HepG2 (cell line): ENCODE measurements around the gene TCF19. TPM values are rescaled to one million over a fixed set of nuclear protein-coding genes. Genes with fewer than 3 reads are reported as not detected.

ENCODE experiments used
- ATAC-seq: fragments of 200-7000 bp; cut with Tn5 transposase; 3 replicates; pipeline ENCODE4 v1.9.1; 2020; ENCODE audit warnings: mild to moderate bottlenecking, moderate library complexity
- BruUV-seq: library from RNA; stranded (reverse); fragments of 400-500 nt; replicated peaks from 2 replicates; lab custom pipeline; 2021; lab: Mats Ljungman, UMichigan
- CTCF ChIA-PET: fragments of 300-600 bp; formaldehyde crosslinking; extraction: SDS; loops from one replicate; lab custom pipeline; 2021; ENCODE audit warnings: low total read pairs, inconsistent platforms, low intra/inter-chr PET ratio; lab: Yijun Ruan, JAX
- POLR2A ChIA-PET: fragments of 350-600 bp; sonication (Branson Sonifier 250); formaldehyde crosslinking; loops from one replicate; lab custom pipeline; 2020; ENCODE audit warnings: antibody characterized with exemption, inconsistent platforms; lab: Yijun Ruan, JAX
- DNase-seq: peaks from one replicate; pipeline ENCODE4 v3.0.0-alpha.2; 2015; ENCODE audit warnings: low spot score
- FAIRE-seq: peaks from 3 replicates; lab custom pipeline; 2011; peaks lifted over from hg19 to GRCh38; lab: Jason Lieb, UNC
- H2AFZ ChIP-seq: one replicate; pipeline ENCODE4 v1.6.1; 2011; ENCODE audit warnings: low read length, inconsistent platforms
- H3K27ac ChIP-seq: fragments of 300-600 bp; 3 replicates; pipeline ENCODE4 v1.8.0; 2011; ENCODE audit warnings: mixed run types, mild to moderate bottlenecking, mixed read lengths, low read length, inconsistent platforms; ENCODE audit not compliant: insufficient read depth; ENCODE audit errors: extremely low read length
- H3K27me3 ChIP-seq, 2 experiments: fragments of 200-600 bp in 1 of 2; 2 replicates in 1 of 2; 3 replicates in 1 of 2; pipeline versions ENCODE4 v1.6.0 to v1.8.0; 2011; ENCODE audit warnings: low read length in 2 of 2, mild to moderate bottlenecking in 2 of 2, moderate library complexity in 2 of 2, inconsistent platforms in 1 of 2; ENCODE audit not compliant: insufficient read depth in 2 of 2, control insufficient read depth in 1 of 2
- H3K36me3 ChIP-seq, 2 experiments: fragments of 200-600 bp in 1 of 2; replicated peaks in 1 of 2; 2 replicates in 1 of 2; 3 replicates in 1 of 2; pipeline versions ENCODE4 v1.5.1 to v1.8.0; 2011; ENCODE audit warnings: low read length in 2 of 2, inconsistent platforms in 1 of 2; ENCODE audit not compliant: insufficient read depth in 2 of 2, control insufficient read depth in 1 of 2
- H3K4me1 ChIP-seq: 2 replicates; pipeline ENCODE4 v1.5.1; 2012; ENCODE audit warnings: low read length, inconsistent platforms; ENCODE audit not compliant: insufficient read depth
- H3K4me2 ChIP-seq: 2 replicates; pipeline ENCODE4 v1.6.0; 2011; ENCODE audit warnings: low read depth, low read length, inconsistent platforms
- H3K4me3 ChIP-seq, 3 experiments: fragments of 200-600 bp in 1 of 3; sonication (generic), shearing (Covaris generic) in 1 of 3; replicated peaks in 1 of 3; 2 replicates each; pipeline ENCODE4 v1.5.1; 2011 to 2016; ENCODE audit warnings: low read length in 3 of 3, inconsistent platforms in 2 of 3, low read depth in 2 of 3, mild to moderate bottlenecking in 2 of 3, control low read depth in 1 of 3, mixed read lengths in 1 of 3; ENCODE audit not compliant: insufficient read depth in 1 of 3
- H3K79me2 ChIP-seq: one replicate; pipeline ENCODE4 v1.6.1; 2011; ENCODE audit warnings: low read length, inconsistent platforms; ENCODE audit not compliant: insufficient read depth
- H3K9ac ChIP-seq: 2 replicates; pipeline ENCODE4 v1.6.0; 2011; ENCODE audit warnings: mild to moderate bottlenecking, low read depth, low read length, inconsistent platforms; ENCODE audit not compliant: insufficient read depth
- H3K9me3 ChIP-seq: 2 replicates; pipeline ENCODE4 v1.5.1; 2012; ENCODE audit warnings: mild to moderate bottlenecking, low read length
- H4K20me1 ChIP-seq: 2 replicates; pipeline ENCODE4 v1.6.0; 2011; ENCODE audit warnings: inconsistent platforms, mild to moderate bottlenecking, low read length, moderate library complexity; ENCODE audit not compliant: insufficient read depth
- AGO2 ChIP-seq: fragments of 200-400 bp; formaldehyde crosslinking; optimal IDR thresholded peaks from 2 replicates; pipeline ENCODE3; 2017; ENCODE audit warnings: mild to moderate bottlenecking, low read depth, low read length, moderate library complexity
- ASH2L ChIP-seq: fragments of 300-600, 200-600 bp; sonication (generic); IDR thresholded peaks from 2 replicates; pipeline ENCODE4 v1.7.0; 2017; ENCODE audit warnings: low read depth, mild to moderate bottlenecking, moderate library complexity, mixed read lengths, low read length; ENCODE audit not compliant: insufficient read length
- KLF6 ChIP-seq: IDR thresholded peaks from 2 replicates; pipeline ENCODE4 v1.8.0; 2016; ENCODE audit warnings: missing biosample characterization, missing genetic modification reagents
- KLF9 ChIP-seq: IDR thresholded peaks from 2 replicates; pipeline ENCODE4 v1.6.1; 2016; ENCODE audit warnings: low read depth
- NFATC3 ChIP-seq: sonication (generic); formaldehyde crosslinking; IDR thresholded peaks from 2 replicates; pipeline ENCODE4 v1.5.1; 2020; ENCODE audit warnings: mild to moderate bottlenecking, missing genetic modification reagents
- RBFOX2 ChIP-seq: fragments of 200-400 bp; formaldehyde crosslinking; IDR thresholded peaks from 2 replicates; pipeline ENCODE4 v1.6.1; 2017; ENCODE audit warnings: low read depth, mild to moderate bottlenecking, low read length
- SALL1 ChIP-seq: sonication (generic); formaldehyde crosslinking; IDR thresholded peaks from 2 replicates; pipeline ENCODE4 v1.8.0; 2022; ENCODE audit warnings: mild to moderate bottlenecking, missing genetic modification reagents
- SETDB1 ChIP-seq: sonication (generic); formaldehyde crosslinking; IDR thresholded peaks from 2 replicates; pipeline ENCODE4 v1.5.1; 2020; ENCODE audit warnings: missing genetic modification reagents, mild to moderate bottlenecking, borderline replicate concordance
- SP140L ChIP-seq: sonication (generic); formaldehyde crosslinking; IDR thresholded peaks from 2 replicates; pipeline ENCODE4 v1.4.0; 2020; ENCODE audit warnings: missing genetic modification reagents, borderline replicate concordance
- ZNF660 ChIP-seq: sonication (generic); formaldehyde crosslinking; IDR thresholded peaks from 2 replicates; pipeline ENCODE4 v1.5.1; 2020; ENCODE audit warnings: mild to moderate bottlenecking, low read depth, missing genetic modification reagents, borderline replicate concordance
- ZNF839 ChIP-seq: sonication (generic); formaldehyde crosslinking; IDR thresholded peaks from 2 replicates; pipeline ENCODE4 v1.4.0; 2020; ENCODE audit warnings: missing genetic modification reagents, mild to moderate bottlenecking, borderline replicate concordance
- ZSCAN31 ChIP-seq: sonication (generic); formaldehyde crosslinking; IDR thresholded peaks from 2 replicates; pipeline ENCODE4 v1.5.0; 2020; ENCODE audit warnings: low read depth, mild to moderate bottlenecking, missing genetic modification reagents
- WGBS: methylation state at CpG from one replicate; pipeline ENCODE4 v1.1.6; 2017; ENCODE audit warnings: low lambda C conversion rate; 5-methylcytosine and 5-hydroxymethylcytosine counted together
- in situ Hi-C: cut with HindIII; loops from 2 replicates; pipeline ENCODE4 v1.10.0; 2017; ENCODE audit warnings: low pct_unique_long_range_greater_than_20kb; ENCODE audit not compliant: extremely low pct_ligation_motif_present
- intact Hi-C: fragments of 100-400 bp; cut with micrococcal nuclease; formaldehyde crosslinking; loops from one replicate; pipeline ENCODE4 v1.10.0; 2022; ENCODE audit not compliant: unreplicated experiment
- polyA plus RNA-seq, 8 experiments: library from polyadenylated mRNA; depleted of rRNA in 3 of 8; stranded (reverse) in 7 of 8; unstranded in 1 of 8; fragments of >200 nt; fragmentation: Illumina TruSeq in 4 of 8; extraction: Trizol in 4 of 8; gene quantifications; 2 replicates each; pipeline versions ENCODE4 v1.2.1 to v1.2.3, GENCODE V29; 2011 to 2016; ENCODE audit warnings: low read depth in 4 of 8, missing spikeins in 1 of 8, mixed read lengths in 1 of 8; ENCODE audit not compliant: insufficient read depth in 1 of 8
- total RNA-seq, 5 experiments: library from RNA; depleted of rRNA; stranded (reverse); fragments of >200 nt; fragmentation: Illumina TruSeq; extraction: Trizol; gene quantifications; 2 replicates each; pipeline ENCODE4 v1.2.3, GENCODE V29; 2016; ENCODE audit warnings: low read depth in 1 of 5
- TF ChIP-seq, protein P1 (sequence below): sonication (generic); formaldehyde crosslinking; IDR thresholded peaks from 2 replicates; pipeline ENCODE4 v1.8.0; 2022; ENCODE audit warnings: mild to moderate bottlenecking, missing genetic modification reagents, moderate library complexity
- TF ChIP-seq, protein P2 (sequence below): sonication (generic); formaldehyde crosslinking; IDR thresholded peaks from 2 replicates; pipeline ENCODE4 v1.5.1; 2020; ENCODE audit warnings: missing genetic modification reagents, mild to moderate bottlenecking, borderline replicate concordance

The TCF19 gene
- total and polyA plus RNA-seq, 2 of the 13 experiments (the other 11 are each of a cell fraction or from before 2014, with no cell fraction given), result 4.9 to 22.2 TPM

DNA sequence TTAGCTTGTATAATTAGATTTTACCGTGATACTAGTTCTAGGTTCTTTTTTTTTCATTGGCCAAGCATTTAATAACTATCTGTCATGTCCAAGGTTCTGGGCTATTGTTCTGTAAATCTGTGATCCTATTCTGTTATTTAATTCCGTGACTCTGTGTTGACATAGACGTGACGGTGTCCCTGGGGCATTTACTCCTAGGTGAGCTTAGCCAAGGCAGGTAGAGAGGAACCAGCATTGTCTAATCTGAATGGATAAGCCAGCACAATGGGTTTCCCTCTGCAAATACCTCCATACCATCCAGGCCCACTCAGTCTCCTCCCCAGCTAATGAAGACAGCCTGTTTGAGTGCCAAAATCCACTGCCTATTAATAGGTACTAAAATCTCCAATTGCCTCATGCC lies 29.3 kb upstream of the TCF19 start:
- DNase-seq (no peak), ATAC-seq (no peak), FAIRE-seq (no peak)
- H3K9me3 ChIP-seq, result no peaks in the 10 kb centered on the region
- no peak overlapping the region for H3K27ac ChIP-seq
- BruUV-seq, result no TSS peak
- no peak for TF ChIP-seq ASH2L
- no peak for TF ChIP-seq AGO2
- no peak for TF ChIP-seq SETDB1 (CRISPR knock-in tag)
- TF ChIP-seq ZNF839, result no peak
- TF ChIP-seq SP140L (CRISPR knock-in tag), result no peak
- no peak for TF ChIP-seq SALL1
- TF ChIP-seq ZSCAN31 (CRISPR knock-in tag), result no peak
- TF ChIP-seq, protein P1, sequence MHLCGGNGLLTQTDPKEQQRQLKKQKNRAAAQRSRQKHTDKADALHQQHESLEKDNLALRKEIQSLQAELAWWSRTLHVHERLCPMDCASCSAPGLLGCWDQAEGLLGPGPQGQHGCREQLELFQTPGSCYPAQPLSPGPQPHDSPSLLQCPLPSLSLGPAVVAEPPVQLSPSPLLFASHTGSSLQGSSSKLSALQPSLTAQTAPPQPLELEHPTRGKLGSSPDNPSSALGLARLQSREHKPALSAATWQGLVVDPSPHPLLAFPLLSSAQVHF (CRISPR knock-in tag), result no peak
- no peak for TF ChIP-seq KLF6
- TF ChIP-seq RBFOX2, result no peak
- TF ChIP-seq ZNF660 (CRISPR knock-in tag), result no peak
- TF ChIP-seq KLF9 (CRISPR knock-in tag), result no peak
- no peak for TF ChIP-seq NFATC3 (CRISPR knock-in tag)
- TF ChIP-seq, protein P2, sequence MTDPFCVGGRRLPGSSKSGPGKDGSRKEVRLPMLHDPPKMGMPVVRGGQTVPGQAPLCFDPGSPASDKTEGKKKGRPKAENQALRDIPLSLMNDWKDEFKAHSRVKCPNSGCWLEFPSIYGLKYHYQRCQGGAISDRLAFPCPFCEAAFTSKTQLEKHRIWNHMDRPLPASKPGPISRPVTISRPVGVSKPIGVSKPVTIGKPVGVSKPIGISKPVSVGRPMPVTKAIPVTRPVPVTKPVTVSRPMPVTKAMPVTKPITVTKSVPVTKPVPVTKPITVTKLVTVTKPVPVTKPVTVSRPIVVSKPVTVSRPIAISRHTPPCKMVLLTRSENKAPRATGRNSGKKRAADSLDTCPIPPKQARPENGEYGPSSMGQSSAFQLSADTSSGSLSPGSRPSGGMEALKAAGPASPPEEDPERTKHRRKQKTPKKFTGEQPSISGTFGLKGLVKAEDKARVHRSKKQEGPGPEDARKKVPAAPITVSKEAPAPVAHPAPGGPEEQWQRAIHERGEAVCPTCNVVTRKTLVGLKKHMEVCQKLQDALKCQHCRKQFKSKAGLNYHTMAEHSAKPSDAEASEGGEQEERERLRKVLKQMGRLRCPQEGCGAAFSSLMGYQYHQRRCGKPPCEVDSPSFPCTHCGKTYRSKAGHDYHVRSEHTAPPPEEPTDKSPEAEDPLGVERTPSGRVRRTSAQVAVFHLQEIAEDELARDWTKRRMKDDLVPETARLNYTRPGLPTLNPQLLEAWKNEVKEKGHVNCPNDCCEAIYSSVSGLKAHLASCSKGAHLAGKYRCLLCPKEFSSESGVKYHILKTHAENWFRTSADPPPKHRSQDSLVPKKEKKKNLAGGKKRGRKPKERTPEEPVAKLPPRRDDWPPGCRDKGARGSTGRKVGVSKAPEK, result no peak
- ChIA-PET CTCF (no interaction called here), POLR2A (no interaction called here)
- H3K4me2 ChIP-seq, result no peak overlapping the region
- H4K20me1 ChIP-seq, result no peaks in the 10 kb centered on the region
- no peaks in the 10 kb centered on the region for H3K4me1 ChIP-seq
- intact Hi-C loops (no loop called here), in situ Hi-C loops (no loop called here)
- H2AFZ ChIP-seq, result no peak overlapping the region
- H3K36me3 ChIP-seq, result no peaks in the 10 kb centered on the region
- 7% methylated on average over 4 of the region's 4 CpGs for WGBS
- H3K79me2 ChIP-seq, result no peaks in the 10 kb centered on the region
- no peak overlapping the region for H3K4me3 ChIP-seq
- peaks cover 0 to 30% of the 10 kb centered on the region in 2 experiments; a peak in 3 of 5 replicates for H3K27me3 ChIP-seq
- H3K9ac ChIP-seq, result no peak overlapping the region
